Breast epithelium (tissue), 4 donors: ENCODE data around the gene SPATA31D1. TPM values are rescaled to one million over a fixed set of nuclear protein-coding genes. Genes with fewer than 3 reads are reported as not detected.
A peak's percentile ranks its signal among the peaks of the same experiment; 100 is the strongest.

Experiments
- DNase-seq, 2 donors: peaks; one replicate each; pipeline ENCODE4 v3.0.0-alpha.2; 2019; ENCODE audit warnings: low spot score in 2 of 2
- H3K27ac ChIP-seq, 2 donors: fragments of 200-600 bp; sonication (generic) in 1 of 2; one replicate each; pipeline ENCODE4 v1.5.1; 2016 to 2019; ENCODE audit warnings: mild to moderate bottlenecking in 1 of 2
- H3K27me3 ChIP-seq, 2 donors: fragments of 200-600 bp; sonication (generic) in 1 of 2; one replicate each; pipeline versions ENCODE4 v1.5.1 to v1.6.0; 2017 to 2019; ENCODE audit warnings: control low read depth in 1 of 2, mild to moderate bottlenecking in 1 of 2
- H3K36me3 ChIP-seq: fragments of 200-600 bp; one replicate; pipeline ENCODE4 v1.5.1; 2019
- H3K4me1 ChIP-seq, 2 donors: fragments of 200-600 bp; sonication (generic); one replicate each; pipeline ENCODE4 v1.5.1; 2016 to 2019; ENCODE audit warnings: control low read depth in 1 of 2
- H3K4me3 ChIP-seq, 3 donors: fragments of 200-600 bp; sonication (generic); 1 replicate in 2 of 3; 2 replicates in 1 of 3; pipeline ENCODE4 v1.5.1; 2016 to 2019; ENCODE audit warnings: mild to moderate bottlenecking in 3 of 3, moderate library complexity in 2 of 3
- H3K9me3 ChIP-seq, 2 donors: fragments of 200-600 bp; sonication (generic) in 1 of 2; one replicate each; pipeline ENCODE4 v1.5.1; 2016 to 2019; ENCODE audit warnings: control low read depth in 1 of 2
- POLR2A ChIP-seq: fragments of 450-650 bp; IDR thresholded peaks from one replicate; pipeline ENCODE4 v1.6.1; 2016; ENCODE audit warnings: antibody characterized with exemption, mild to moderate bottlenecking, moderate library complexity
- POLR2AphosphoS5 ChIP-seq, 3 donors: sonication (generic); formaldehyde crosslinking; IDR thresholded peaks; one replicate each; pipeline ENCODE4 v1.6.1; 2017; ENCODE audit warnings: antibody characterized with exemption in 3 of 3
- intact Hi-C: fragments of 100-400 bp; cut with DNase I; formaldehyde crosslinking; loops from one replicate; pipeline ENCODE4 v1.15.1; 2023; ENCODE audit warnings: low total_unique reads
- total RNA-seq, 3 donors: library from RNA; depleted of rRNA; stranded (reverse); fragments of >200 nt; gene quantifications; one replicate each; pipeline ENCODE4 v1.1.0, GENCODE V29; 2016
- TF ChIP-seq, protein P1 (sequence below), 3 donors: fragments of 450-650 bp; IDR thresholded peaks; one replicate each; pipeline ENCODE4 v1.5.1; 2016 to 2017; ENCODE audit warnings: antibody characterized with exemption in 3 of 3, mild to moderate bottlenecking in 3 of 3, moderate library complexity in 3 of 3

Gene SPATA31D1
- total RNA-seq, 3 donors from 2014 or later = not detected

DNA sequence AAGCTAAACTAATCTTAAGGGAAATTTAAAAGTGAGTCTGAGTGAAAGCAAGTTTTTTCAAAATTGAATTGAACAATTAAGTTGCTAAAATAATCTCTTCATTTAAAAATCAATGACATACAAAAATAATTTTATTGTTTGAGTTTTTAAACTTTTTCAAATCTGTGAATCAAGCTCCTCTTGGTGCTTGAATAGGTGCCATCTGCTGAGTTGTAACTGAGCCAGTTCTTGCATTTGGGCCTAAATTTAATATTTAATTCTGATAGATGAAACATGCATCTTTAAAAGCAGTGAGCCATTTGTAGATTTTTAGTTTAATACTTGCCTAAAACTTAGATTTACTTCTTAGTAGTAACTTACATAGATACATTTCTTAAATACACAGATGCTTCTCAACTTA is 31.8 kb downstream of the SPATA31D1 start:
- intact Hi-C loops = no loop called here

DNA sequence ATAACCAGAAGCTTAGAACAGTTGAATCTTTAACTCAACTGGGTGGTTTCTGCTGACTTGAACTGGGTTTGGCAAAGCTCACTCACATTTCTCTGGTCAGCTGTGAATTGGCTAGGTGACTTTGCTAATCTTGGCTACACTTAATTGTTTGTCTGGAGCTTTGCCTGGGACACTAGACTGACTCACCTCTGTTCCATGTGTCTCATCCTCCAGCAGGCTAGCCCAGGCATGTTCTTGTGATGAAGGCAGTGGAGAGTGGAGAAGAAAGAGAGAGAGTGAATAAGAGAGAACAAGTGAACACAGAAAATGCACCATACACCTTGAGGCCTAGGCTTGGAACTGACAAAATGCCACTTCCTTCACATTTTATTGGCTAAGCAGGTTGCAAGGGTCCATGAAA is 32.6 kb downstream of the SPATA31D1 start:
- Histone ChIP-seq H3K4me1 (no peaks in the 10 kb centered on the region), H3K4me3 (no peak overlapping the region), H3K36me3 (no peaks in the 10 kb centered on the region), H3K27ac (peak overlapping the region; percentile 3 to 57), H3K9me3 (no peaks in the 10 kb centered on the region), H3K27me3 (no peaks in the 10 kb centered on the region)
- intact Hi-C loops = no loop called here
- DNase-seq = peak in 1 of 2 donors; percentile 60
- TF ChIP-seq POLR2AphosphoS5 (IDR thresholded peaks at IDR 0.05) = peak in 2 of 3 donors; percentile 19 to 40
- TF ChIP-seq, protein P1, sequence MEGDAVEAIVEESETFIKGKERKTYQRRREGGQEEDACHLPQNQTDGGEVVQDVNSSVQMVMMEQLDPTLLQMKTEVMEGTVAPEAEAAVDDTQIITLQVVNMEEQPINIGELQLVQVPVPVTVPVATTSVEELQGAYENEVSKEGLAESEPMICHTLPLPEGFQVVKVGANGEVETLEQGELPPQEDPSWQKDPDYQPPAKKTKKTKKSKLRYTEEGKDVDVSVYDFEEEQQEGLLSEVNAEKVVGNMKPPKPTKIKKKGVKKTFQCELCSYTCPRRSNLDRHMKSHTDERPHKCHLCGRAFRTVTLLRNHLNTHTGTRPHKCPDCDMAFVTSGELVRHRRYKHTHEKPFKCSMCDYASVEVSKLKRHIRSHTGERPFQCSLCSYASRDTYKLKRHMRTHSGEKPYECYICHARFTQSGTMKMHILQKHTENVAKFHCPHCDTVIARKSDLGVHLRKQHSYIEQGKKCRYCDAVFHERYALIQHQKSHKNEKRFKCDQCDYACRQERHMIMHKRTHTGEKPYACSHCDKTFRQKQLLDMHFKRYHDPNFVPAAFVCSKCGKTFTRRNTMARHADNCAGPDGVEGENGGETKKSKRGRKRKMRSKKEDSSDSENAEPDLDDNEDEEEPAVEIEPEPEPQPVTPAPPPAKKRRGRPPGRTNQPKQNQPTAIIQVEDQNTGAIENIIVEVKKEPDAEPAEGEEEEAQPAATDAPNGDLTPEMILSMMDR (IDR thresholded peaks at IDR 0.05) = no peak
- no peak for TF ChIP-seq POLR2A

More for the DNA sequence above, 31.8 kb downstream of the SPATA31D1 start:
- no peaks in the 10 kb centered on the region for H3K9me3 ChIP-seq
- no peak for DNase-seq
- no peak for TF ChIP-seq POLR2AphosphoS5 (IDR thresholded peaks at IDR 0.05)
- TF ChIP-seq, protein P1 (IDR thresholded peaks at IDR 0.05) = no peak
- no peak for TF ChIP-seq POLR2A
- H3K36me3 ChIP-seq = no peaks in the 10 kb centered on the region
- H3K4me3 ChIP-seq = no peak overlapping the region
- no peaks in the 10 kb centered on the region for H3K27me3 ChIP-seq
- no peaks in the 10 kb centered on the region for H3K4me1 ChIP-seq
- no peak overlapping the region for H3K27ac ChIP-seq

DNA sequence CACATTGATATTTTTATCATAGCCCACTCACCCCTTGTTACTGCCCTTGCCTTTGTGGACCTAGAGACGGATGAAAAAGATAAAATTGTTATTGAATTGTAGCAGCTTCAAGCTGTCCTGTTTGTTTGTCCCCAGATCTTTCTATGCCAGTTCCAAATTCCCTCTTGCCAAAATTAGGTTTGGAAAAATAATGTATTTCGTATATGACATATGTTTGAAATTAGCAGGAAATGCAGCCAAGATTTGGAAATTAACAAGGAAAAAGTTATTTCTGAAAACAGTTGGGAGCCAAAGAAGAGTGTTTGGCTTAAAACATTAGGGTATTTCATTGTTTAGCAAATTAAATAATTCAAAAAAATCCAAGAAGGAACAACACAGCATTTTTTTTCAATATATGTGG is 33.5 kb downstream of the SPATA31D1 start:
- H3K4me3 ChIP-seq = no peak overlapping the region
- H3K27ac ChIP-seq = peak overlapping the region in 1 of 2 donors; percentile 30
- H3K4me1 ChIP-seq = no peaks in the 10 kb centered on the region
- intact Hi-C loops = no loop called here
- H3K27me3 ChIP-seq = no peaks in the 10 kb centered on the region
- no peak for TF ChIP-seq POLR2A
- TF ChIP-seq, protein P1 (IDR thresholded peaks at IDR 0.05) = no peak
- no peak for TF ChIP-seq POLR2AphosphoS5 (IDR thresholded peaks at IDR 0.05)
- no peaks in the 10 kb centered on the region for H3K36me3 ChIP-seq
- no peak for DNase-seq
- no peaks in the 10 kb centered on the region for H3K9me3 ChIP-seq

DNA sequence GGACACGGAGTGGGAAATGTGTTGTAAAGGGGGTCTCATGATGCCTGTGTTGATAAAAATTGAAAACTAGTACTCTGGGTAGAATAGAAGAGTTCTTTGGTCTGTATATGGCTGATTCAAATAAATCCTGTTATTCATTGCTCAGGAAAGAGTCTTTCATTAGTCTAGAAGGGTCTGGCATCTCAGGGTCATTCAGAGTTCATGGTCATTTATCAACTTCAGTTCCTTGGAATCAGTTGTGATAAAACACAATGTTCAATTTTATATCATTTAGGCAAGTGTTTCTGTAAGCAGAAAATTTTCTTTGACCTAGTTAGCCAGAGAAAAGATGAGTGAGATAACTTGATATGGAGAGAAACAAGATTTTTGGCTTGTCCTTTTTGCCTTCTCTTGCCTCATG is 36.3 kb downstream of the SPATA31D1 start:
- Histone ChIP-seq H3K9me3 (no peaks in the 10 kb centered on the region), H3K4me1 (no peaks in the 10 kb centered on the region), H3K27me3 (no peaks in the 10 kb centered on the region), H3K4me3 (no peak overlapping the region), H3K27ac (no peak overlapping the region), H3K36me3 (no peaks in the 10 kb centered on the region)
- DNase-seq = no peak
- TF ChIP-seq POLR2A = no peak
- TF ChIP-seq, protein P1 (IDR thresholded peaks at IDR 0.05) = no peak
- no peak for TF ChIP-seq POLR2AphosphoS5 (IDR thresholded peaks at IDR 0.05)
- intact Hi-C loops = no loop called here

DNA sequence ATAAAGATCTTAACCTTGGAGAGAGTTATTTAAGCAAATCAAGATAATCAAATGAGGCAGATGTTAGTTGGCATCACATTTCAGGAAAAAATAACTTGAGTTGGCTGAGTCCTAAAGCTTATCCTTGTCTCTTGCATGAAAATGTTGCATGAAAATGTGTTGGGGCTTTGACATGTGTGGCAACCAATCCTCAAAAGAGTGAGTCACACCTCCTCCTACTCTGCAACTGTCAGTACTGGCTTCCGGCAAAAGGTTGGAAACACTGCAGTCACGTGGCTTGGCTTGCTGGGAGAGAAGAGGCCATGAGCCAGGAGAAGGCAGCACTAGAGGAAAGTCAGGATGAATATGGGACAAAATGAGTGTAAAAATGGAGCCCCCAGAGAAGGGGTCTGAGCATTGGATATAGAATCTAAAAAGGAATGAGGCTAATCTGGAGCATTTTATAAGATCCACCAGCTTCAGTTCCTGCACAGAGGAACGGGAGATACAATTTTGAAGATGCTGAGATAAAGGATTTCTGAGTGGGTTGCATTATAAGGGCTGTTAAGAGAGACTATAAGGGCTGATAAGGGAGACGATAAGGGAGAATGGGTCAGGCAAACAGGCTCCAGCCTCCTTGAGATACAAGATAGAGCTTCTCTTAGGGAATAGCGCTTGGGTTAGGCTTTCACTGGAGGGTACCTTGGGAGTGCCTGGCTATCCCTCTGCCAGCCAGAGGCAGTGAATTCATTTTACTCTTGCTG is 43.1 kb downstream of the SPATA31D1 start:
- Histone ChIP-seq H3K9me3 (no peaks in the 10 kb centered on the region), H3K36me3 (no peaks in the 10 kb centered on the region), H3K4me1 (no peaks in the 10 kb centered on the region), H3K27me3 (no peaks in the 10 kb centered on the region), H3K27ac (no peak overlapping the region), H3K4me3 (no peak overlapping the region)
- TF ChIP-seq POLR2A = no peak
- TF ChIP-seq, protein P1 (IDR thresholded peaks at IDR 0.05) = no peak
- TF ChIP-seq POLR2AphosphoS5 (IDR thresholded peaks at IDR 0.05) = no peak
- intact Hi-C loops = no loop called here
- peak in 1 of 2 donors; percentile 55 for DNase-seq
